Measurements from ENCODE around the gene MOB3C. TPM values are rescaled to one million over a fixed set of nuclear protein-coding genes. Genes with fewer than 3 reads are reported as not detected.

MOB3C gene
- total and polyA plus RNA-seq, 3 donors from 2014 or later: 8.3 to 16.0 (median 13.2) TPM

DNA sequence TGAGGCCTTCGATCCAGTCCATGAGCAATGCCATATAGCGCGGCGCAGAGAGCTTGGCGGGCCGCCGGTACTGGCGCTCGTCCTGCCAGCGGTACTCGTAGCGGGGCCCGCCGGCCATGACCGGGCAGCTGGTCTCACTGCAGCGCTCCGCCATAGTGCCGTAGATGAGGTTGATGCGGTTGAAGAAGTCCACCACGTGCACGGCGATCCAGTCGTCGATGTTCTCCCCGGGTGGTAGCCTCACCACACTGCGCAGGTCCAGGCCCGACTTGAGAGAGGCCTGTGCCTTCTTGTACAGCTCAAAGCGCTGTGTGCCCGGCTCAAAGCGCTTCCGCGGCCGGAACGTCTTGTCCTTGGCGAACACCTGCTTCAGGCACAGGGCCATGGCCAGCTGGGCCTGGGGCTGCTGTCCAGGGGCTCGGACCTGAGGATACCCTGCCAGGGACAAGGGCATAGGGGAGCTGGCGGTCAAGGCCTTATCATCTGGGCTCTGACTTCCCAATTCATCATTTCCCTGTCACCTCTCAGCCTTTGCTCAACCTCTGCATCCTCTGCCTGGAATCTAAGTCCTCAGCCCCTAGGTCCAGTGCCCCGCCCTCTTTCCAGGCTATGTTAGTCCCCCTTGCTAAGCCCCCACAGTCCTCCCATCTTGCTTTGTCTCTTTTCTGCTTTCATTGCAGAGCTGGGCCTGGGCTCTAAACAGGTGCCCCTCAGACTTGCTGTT, 3.5 kb downstream of the MOB3C start:
- peaks cover 28% of the 10 kb centered on the region for H3K4me1 ChIP-seq
- no peaks in the 10 kb centered on the region for H3K36me3 ChIP-seq (ENCODE audit: low read depth, missing control alignments)
- peak overlapping the region; percentile 18 to 20 for H3K4me3 ChIP-seq
- H3K27ac ChIP-seq: peak overlapping the region; percentile 46 to 71
- no peaks in the 10 kb centered on the region for H3K9me3 ChIP-seq
- intact Hi-C loops (cut with DNase I; ENCODE audit: low total_unique reads): no loop called here
- 37 to 42% methylated on average over 18 to 20 of the region's 38 CpGs for WGBS, 2 donors
- DNase-seq: peak; percentile 56
- no peak for TF ChIP-seq POLR2A (IDR thresholded peaks at IDR 0.05)
- TF ChIP-seq, protein P1, sequence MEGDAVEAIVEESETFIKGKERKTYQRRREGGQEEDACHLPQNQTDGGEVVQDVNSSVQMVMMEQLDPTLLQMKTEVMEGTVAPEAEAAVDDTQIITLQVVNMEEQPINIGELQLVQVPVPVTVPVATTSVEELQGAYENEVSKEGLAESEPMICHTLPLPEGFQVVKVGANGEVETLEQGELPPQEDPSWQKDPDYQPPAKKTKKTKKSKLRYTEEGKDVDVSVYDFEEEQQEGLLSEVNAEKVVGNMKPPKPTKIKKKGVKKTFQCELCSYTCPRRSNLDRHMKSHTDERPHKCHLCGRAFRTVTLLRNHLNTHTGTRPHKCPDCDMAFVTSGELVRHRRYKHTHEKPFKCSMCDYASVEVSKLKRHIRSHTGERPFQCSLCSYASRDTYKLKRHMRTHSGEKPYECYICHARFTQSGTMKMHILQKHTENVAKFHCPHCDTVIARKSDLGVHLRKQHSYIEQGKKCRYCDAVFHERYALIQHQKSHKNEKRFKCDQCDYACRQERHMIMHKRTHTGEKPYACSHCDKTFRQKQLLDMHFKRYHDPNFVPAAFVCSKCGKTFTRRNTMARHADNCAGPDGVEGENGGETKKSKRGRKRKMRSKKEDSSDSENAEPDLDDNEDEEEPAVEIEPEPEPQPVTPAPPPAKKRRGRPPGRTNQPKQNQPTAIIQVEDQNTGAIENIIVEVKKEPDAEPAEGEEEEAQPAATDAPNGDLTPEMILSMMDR (IDR thresholded peaks at IDR 0.05): no peak
- H3K27me3 ChIP-seq: no peaks in the 10 kb centered on the region

DNA sequence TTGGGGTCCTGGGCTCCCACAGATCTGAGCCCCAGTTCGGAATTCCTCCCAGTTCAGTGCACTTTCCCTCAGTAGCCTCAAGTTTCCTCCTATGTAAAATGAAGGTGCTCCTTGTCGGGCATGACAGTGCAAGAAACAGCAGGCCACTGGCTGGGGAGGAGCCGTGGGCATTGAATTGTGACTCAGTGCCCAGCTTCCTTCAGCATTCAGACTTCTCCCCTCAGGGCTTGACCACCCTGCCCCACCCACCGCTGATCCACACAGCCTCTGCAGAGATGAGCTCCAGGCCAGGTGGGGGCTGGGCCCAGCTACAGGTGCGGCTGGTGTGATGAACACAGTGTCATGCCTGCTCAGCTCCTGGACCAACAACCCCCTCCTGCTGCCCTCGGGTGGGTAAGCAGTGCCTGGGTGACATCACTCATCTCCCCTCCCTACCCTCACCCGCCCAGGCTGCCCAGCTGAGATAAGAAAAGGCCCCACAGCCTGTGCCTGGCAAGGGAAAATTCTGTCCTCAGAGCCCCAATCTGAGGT, 4.9 kb downstream of the MOB3C start:
- no peak for TF ChIP-seq POLR2A (IDR thresholded peaks at IDR 0.05)
- TF ChIP-seq, protein P1 (IDR thresholded peaks at IDR 0.05): no peak
- intact Hi-C loops (cut with DNase I; ENCODE audit: low total_unique reads): no loop called here
- Histone ChIP-seq H3K4me1 (peaks cover 28% of the 10 kb centered on the region), H3K36me3 (ENCODE audit: low read depth, missing control alignments) (no peaks in the 10 kb centered on the region), H3K27me3 (no peaks in the 10 kb centered on the region), H3K27ac (no peak overlapping the region), H3K9me3 (no peaks in the 10 kb centered on the region), H3K4me3 (no peak overlapping the region)
- WGBS, 2 donors: 75 to 100% methylated on average over 1 to 7 of the region's 7 CpGs
- DNase-seq: no peak

DNA sequence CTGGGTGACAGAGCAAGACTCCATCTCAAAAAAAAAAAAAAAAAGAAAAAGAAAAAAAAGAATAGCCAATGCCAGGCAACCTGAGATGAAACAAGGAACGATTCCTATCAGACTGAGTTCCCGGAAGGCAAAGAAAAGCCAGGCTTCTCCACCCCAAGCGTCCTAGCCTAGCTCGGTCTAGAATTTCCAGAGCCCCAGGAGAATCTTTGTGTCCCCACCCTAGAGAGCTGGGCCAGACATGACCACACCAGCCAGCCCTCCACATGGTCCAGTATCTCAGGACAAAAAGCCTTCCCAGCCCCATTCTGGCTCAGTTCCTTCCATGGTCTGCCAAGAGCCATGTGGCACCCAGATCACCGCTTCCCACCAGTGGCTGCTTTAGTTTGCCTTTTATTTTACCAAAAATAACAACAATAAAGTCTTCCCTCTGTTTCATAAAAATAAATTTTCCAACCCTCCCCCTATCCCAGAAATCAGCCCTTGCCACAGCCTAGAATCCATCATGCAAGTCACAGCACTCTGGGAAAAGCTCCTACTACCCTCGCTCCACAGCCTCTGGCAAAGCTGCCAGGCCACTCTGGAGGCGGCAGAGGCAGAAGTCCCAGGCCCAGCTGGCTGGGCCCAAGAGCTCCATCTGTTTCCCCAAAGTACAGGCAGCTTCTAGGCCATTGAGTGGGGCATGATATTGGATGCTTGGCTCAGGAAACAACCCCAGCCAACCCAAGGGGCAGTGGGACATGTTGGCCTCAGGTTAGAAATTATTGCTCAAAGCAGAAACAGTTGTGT, 9.1 kb downstream of the MOB3C start:
- DNase-seq: no peak
- H3K36me3 ChIP-seq (ENCODE audit: low read depth, missing control alignments): no peaks in the 10 kb centered on the region
- intact Hi-C loops (cut with DNase I; ENCODE audit: low total_unique reads): no loop called here
- no peak overlapping the region for H3K4me3 ChIP-seq
- peak overlapping the region in 1 of 2 donors; percentile 28 for H3K27ac ChIP-seq
- no peak for TF ChIP-seq POLR2A (IDR thresholded peaks at IDR 0.05)
- TF ChIP-seq, protein P1 (IDR thresholded peaks at IDR 0.05): no peak
- H3K4me1 ChIP-seq: peaks cover 13% of the 10 kb centered on the region
- H3K27me3 ChIP-seq: no peaks in the 10 kb centered on the region
- 65 to 68% methylated on average over 6 to 7 of the region's 7 CpGs for WGBS, 2 donors
- no peaks in the 10 kb centered on the region for H3K9me3 ChIP-seq

DNA sequence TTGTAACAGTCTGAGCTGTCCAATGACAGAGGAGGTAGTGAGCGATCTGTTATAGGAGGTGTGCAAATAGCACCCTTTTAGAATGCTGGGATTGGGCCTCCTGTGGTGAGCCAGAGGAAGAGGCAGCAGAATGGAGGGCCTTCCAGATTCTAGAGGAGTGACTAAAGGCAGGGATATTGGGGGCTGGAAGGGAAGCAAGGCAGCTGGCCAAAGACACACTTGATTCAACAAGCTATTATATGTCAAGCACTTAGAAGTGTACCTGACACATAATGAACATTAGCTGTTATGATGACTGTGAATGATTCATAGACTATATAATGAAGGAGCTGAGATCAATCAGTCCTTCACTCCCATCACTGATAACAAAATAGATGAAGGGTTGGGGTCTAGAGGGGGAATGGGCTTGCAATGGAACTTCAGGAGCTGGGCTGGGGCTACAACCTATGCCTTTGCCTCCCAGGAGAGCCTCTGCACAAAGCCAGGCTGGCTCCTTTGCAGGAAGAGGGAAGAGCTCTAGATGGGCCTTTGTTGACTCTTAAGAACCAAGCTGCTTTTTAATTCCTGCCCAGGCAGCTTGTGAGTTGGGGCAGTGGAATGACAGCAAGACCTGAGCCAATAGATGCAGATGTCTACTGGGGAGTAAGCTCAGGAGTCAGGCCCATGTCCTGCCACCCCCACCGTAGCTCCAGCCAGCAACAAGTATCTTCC, 10.2 kb downstream of the MOB3C start:
- WGBS, 2 donors: 96 to 97% methylated on average over 2 of the region's 2 CpGs
- H3K36me3 ChIP-seq (ENCODE audit: low read depth, missing control alignments): no peaks in the 10 kb centered on the region
- H3K9me3 ChIP-seq: no peaks in the 10 kb centered on the region
- TF ChIP-seq POLR2A (IDR thresholded peaks at IDR 0.05): no peak
- TF ChIP-seq, protein P1 (IDR thresholded peaks at IDR 0.05): no peak
- no peak overlapping the region for H3K4me3 ChIP-seq
- intact Hi-C loops (cut with DNase I; ENCODE audit: low total_unique reads): no loop called here
- peaks cover 13% of the 10 kb centered on the region for H3K4me1 ChIP-seq
- DNase-seq: no peak
- no peaks in the 10 kb centered on the region for H3K27me3 ChIP-seq
- no peak overlapping the region for H3K27ac ChIP-seq
